ENCODE data around the gene AKAP9.
"Not testable (repeated sequence)": the region's sequence is repeated elsewhere in the genome, so short reads cannot be mapped to it uniquely, and the experiment has no call there.

- TF ChIP-seq POLR2A, POLR2AphosphoS5 (IDR thresholded peaks at IDR 0.05; ENCODE audit: low read depth, low read length): not testable (repeated sequence)
Measured at GRCh38 chr7:92142791-92143190, 202.1 kb downstream of the AKAP9 start.

Measured in GM12892 (cell line).